ENCODE results near the gene KCNA2. TPM values are rescaled to one million over a fixed set of nuclear protein-coding genes. Genes with fewer than 3 reads are reported as not detected.

The KCNA2 gene
- total and polyA plus RNA-seq, 2 donors (not counting 1 experiment from before 2014, with no cell fraction given) = 0.17 TPM; not detected in 1

DNA sequence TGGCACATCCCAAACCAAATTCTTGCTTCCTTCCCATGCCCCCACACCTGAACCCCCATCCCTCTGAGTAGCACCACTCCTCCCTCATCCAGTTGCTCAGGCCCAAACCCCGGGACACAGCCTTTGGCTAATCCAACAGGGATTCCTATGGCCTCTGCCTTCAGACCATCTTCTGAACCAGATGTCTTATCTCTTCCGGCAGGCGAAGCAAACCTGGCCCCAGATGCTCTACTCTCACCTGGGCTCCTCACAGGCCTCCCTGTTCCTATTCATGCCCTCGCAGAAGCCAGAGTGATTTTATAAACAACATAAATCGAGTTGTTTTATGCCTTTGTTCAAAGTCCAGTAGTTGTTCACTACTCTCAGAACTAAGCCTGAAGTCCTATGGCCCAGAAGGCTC, 12.5 kb upstream of the KCNA2 start:
- Histone ChIP-seq H3K4me2 (ENCODE audit: extremely low read depth, insufficient read depth, low read length) (no peak overlapping the region), H3K27me3 (ENCODE audit: control insufficient read depth, insufficient read depth, low read length) (peaks cover 8% of the 10 kb centered on the region), H3K27ac (ENCODE audit: insufficient read depth, low read length) (no peak overlapping the region), H3K36me3 (ENCODE audit: control insufficient read depth, insufficient read depth, low read length) (no peaks in the 10 kb centered on the region), H3K79me2 (ENCODE audit: control insufficient read depth, insufficient read depth, low read length) (no peaks in the 10 kb centered on the region), H3K9ac (ENCODE audit: insufficient read depth, low read length) (no peak overlapping the region), H3K9me3 (ENCODE audit: control insufficient read depth, insufficient read depth, low read depth, low read length) (no peaks in the 10 kb centered on the region), H3K4me3 (replicated peaks in 1 of 4; ENCODE audit: control extremely low read depth in 1 of 4, insufficient read depth in 1 of 4, low read depth in 3 of 4, low read length in 4 of 4) (no peak overlapping the region), H3K4me1 (ENCODE audit: control insufficient read depth, extremely low read depth, insufficient read depth, low read length) (no peaks in the 10 kb centered on the region), H2AFZ (ENCODE audit: low read length) (no peak overlapping the region), H4K20me1 (ENCODE audit: control insufficient read depth, extremely low read depth, insufficient read depth, low read length) (no peaks in the 10 kb centered on the region)
- TF ChIP-seq EZH2 (IDR thresholded peaks at IDR 0.05; ENCODE audit: low read length, missing control alignments) = no peak
- TF ChIP-seq, protein P1, sequence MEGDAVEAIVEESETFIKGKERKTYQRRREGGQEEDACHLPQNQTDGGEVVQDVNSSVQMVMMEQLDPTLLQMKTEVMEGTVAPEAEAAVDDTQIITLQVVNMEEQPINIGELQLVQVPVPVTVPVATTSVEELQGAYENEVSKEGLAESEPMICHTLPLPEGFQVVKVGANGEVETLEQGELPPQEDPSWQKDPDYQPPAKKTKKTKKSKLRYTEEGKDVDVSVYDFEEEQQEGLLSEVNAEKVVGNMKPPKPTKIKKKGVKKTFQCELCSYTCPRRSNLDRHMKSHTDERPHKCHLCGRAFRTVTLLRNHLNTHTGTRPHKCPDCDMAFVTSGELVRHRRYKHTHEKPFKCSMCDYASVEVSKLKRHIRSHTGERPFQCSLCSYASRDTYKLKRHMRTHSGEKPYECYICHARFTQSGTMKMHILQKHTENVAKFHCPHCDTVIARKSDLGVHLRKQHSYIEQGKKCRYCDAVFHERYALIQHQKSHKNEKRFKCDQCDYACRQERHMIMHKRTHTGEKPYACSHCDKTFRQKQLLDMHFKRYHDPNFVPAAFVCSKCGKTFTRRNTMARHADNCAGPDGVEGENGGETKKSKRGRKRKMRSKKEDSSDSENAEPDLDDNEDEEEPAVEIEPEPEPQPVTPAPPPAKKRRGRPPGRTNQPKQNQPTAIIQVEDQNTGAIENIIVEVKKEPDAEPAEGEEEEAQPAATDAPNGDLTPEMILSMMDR (conservative IDR thresholded peaks at IDR 0.05 in 1 of 2, IDR thresholded peaks at IDR 0.05 in 1 of 2; ENCODE audit: low read depth in 1 of 2, low read length in 2 of 2) = no peak
- DNase-seq (ENCODE audit: low read depth in 2 of 2) = no peak

DNA sequence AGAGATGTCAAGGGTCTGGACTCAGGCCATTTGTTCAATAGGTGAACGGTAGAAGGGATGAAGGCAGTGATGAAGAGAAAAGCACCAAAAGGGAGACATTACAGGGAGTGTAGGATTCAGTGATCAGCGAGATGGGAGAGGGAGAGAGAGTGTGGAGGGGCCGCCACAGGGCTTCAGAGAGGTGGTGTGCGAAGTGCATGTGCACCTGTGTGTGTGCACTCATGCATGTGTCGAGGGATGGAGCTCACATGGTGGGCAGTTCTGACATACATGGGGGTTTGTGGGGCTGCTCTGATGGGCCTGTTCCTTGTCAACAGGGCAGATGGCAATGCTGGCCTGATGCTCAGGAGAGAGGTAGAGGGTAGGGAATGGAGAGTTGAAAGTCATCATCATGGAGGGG, 11.4 kb upstream of the KCNA2 start:
- Histone ChIP-seq H4K20me1 (ENCODE audit: control insufficient read depth, extremely low read depth, insufficient read depth, low read length) (no peaks in the 10 kb centered on the region), H3K4me2 (ENCODE audit: extremely low read depth, insufficient read depth, low read length) (no peak overlapping the region), H3K79me2 (ENCODE audit: control insufficient read depth, insufficient read depth, low read length) (no peaks in the 10 kb centered on the region), H3K4me3 (replicated peaks in 1 of 4; ENCODE audit: control extremely low read depth in 1 of 4, insufficient read depth in 1 of 4, low read depth in 3 of 4, low read length in 4 of 4) (no peak overlapping the region), H3K9ac (ENCODE audit: insufficient read depth, low read length) (no peak overlapping the region), H3K4me1 (ENCODE audit: control insufficient read depth, extremely low read depth, insufficient read depth, low read length) (no peaks in the 10 kb centered on the region), H3K9me3 (ENCODE audit: control insufficient read depth, insufficient read depth, low read depth, low read length) (no peaks in the 10 kb centered on the region), H3K27me3 (ENCODE audit: control insufficient read depth, insufficient read depth, low read length) (peaks cover 9% of the 10 kb centered on the region), H2AFZ (ENCODE audit: low read length) (no peak overlapping the region), H3K27ac (ENCODE audit: insufficient read depth, low read length) (no peak overlapping the region), H3K36me3 (ENCODE audit: control insufficient read depth, insufficient read depth, low read length) (no peaks in the 10 kb centered on the region)
- TF ChIP-seq, protein P1 (conservative IDR thresholded peaks at IDR 0.05 in 1 of 2, IDR thresholded peaks at IDR 0.05 in 1 of 2; ENCODE audit: low read depth in 1 of 2, low read length in 2 of 2) = no peak
- no peak for TF ChIP-seq EZH2 (IDR thresholded peaks at IDR 0.05; ENCODE audit: low read length, missing control alignments)
- DNase-seq (ENCODE audit: low read depth in 2 of 2) = no peak

DNA sequence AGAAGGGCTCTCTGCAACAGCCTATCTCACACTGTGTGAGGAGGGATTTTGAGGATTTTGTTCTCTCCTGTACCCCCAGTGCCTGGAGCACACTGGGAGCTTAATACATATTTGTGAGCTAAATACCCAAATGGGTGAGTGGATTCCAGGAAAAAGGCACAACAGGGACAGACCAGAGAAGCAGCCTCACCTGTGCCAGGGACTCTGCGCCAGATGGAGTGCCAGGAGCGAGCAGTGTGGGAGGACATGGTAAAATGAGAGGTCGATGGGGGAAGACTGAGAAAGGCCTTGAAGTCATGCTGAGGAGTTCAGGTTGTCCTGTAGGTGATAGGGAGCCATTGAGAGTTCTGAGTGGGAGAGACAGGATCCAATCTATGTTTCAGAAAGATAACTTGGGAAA, 11.0 kb upstream of the KCNA2 start:
- H3K9ac ChIP-seq (ENCODE audit: insufficient read depth, low read length) = no peak overlapping the region
- no peak overlapping the region for H3K27ac ChIP-seq (ENCODE audit: insufficient read depth, low read length)
- no peak overlapping the region for H3K4me3 ChIP-seq (replicated peaks in 1 of 4; ENCODE audit: control extremely low read depth in 1 of 4, insufficient read depth in 1 of 4, low read depth in 3 of 4, low read length in 4 of 4)
- H3K4me1 ChIP-seq (ENCODE audit: control insufficient read depth, extremely low read depth, insufficient read depth, low read length) = no peaks in the 10 kb centered on the region
- TF ChIP-seq, protein P1 (conservative IDR thresholded peaks at IDR 0.05 in 1 of 2, IDR thresholded peaks at IDR 0.05 in 1 of 2; ENCODE audit: low read depth in 1 of 2, low read length in 2 of 2) = no peak
- TF ChIP-seq EZH2 (IDR thresholded peaks at IDR 0.05; ENCODE audit: low read length, missing control alignments) = no peak
- H2AFZ ChIP-seq (ENCODE audit: low read length) = no peak overlapping the region
- H3K4me2 ChIP-seq (ENCODE audit: extremely low read depth, insufficient read depth, low read length) = no peak overlapping the region
- no peak for DNase-seq (ENCODE audit: low read depth in 2 of 2)
- H3K9me3 ChIP-seq (ENCODE audit: control insufficient read depth, insufficient read depth, low read depth, low read length) = no peaks in the 10 kb centered on the region
- peaks cover 9% of the 10 kb centered on the region for H3K27me3 ChIP-seq (ENCODE audit: control insufficient read depth, insufficient read depth, low read length)
- H4K20me1 ChIP-seq (ENCODE audit: control insufficient read depth, extremely low read depth, insufficient read depth, low read length) = no peaks in the 10 kb centered on the region
- no peaks in the 10 kb centered on the region for H3K79me2 ChIP-seq (ENCODE audit: control insufficient read depth, insufficient read depth, low read length)
- H3K36me3 ChIP-seq (ENCODE audit: control insufficient read depth, insufficient read depth, low read length) = no peaks in the 10 kb centered on the region

Data from fibroblast of lung (primary cell).